COLO668 (cell line): ENCODE measurements around the gene GLA.

Experiments used
- DNase-seq: peaks from one replicate; lab custom pipeline; 2025; ENCODE audit not compliant: unreplicated experiment; lab: John Stamatoyannopoulos, UW

Gene GLA

DNA sequence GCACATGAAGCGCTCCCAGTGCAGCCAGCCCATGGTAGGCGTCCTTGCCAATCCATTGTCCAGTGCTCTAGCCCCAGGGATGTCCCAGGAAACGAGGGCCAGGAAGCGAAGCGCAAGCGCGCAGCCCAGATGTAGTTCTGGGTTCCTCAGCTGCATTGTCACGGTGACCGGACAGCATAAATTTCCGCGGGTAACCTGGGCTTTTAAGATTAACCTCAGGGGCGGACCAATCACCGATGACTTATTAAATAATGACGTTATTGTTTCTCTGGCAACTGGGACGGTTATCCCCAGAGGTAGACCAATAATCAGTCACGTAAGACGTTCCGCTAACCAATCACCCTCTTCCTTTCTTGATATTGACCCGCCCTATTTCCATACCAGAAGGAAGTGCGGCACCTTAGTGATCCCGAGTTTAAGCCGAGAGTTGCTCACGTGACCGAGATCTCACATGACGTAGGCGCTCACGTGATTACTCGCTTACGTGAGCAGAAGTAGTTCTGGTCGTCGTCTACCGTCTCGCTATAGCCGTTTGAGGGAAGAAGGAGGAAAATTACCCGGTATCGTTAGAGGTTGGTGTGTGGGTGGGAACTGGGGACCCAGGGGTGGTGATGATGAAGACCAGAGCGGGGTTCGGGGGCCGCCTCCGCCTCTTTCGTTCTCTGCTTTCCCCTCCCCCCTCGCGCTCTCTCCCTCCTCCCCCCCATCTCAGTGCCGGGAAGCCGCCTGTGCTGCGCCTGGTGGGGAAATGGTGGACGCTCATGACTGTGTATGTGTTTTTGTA, at the start of gene GLA, which contains the start of gene HNRNPH2:
TSS of gene GLA (minus strand) at position 178 of the 784 bp plus-strand sequence. CDS start at position 156, 22 bp downstream.
TSS of gene HNRNPH2 (plus strand) at position 475 of the 784 bp plus-strand sequence. CDS start 3,767 bp downstream, outside the sequence.
- peak; percentile 89 for DNase-seq

DNA sequence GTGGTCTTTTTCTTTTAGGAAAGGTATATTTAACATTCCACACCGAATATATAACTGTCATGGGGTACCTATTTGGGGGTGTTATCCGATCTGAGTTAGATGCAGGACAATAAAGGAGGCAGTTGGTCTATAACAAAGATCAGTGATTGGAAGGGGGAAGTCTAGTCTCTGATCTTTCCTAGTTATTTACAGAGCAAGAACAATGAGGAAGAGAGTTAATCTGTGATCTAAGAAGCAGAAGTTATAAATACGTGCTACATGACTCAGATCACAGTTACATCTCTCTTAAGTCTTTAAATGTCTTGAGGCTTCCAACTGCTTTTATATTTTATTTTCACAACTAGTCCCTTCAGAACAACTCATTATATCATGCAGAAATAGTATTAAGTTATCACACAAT, 44.3 kb upstream of the GLA start:
- no peak for DNase-seq

DNA sequence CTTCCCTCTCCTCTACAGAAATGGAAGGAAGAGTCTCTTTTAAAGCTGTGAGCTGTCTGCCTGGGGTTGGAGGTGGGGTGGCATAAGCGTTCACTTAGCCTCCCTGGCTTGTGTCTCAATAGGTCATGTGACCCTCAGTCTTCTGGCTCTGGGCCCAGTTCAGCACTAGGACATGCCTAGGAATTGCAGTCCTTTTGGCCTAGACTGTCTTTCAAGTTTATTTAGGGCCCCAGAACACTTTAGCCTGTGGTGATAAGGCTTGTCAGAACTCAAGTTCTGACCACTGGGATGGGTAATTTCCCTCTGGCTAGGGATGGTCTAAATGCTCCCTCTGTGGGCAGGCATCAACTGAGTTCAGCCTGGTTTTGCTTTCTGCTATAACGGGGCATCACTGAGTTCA, 43.2 kb upstream of the GLA start:
- no peak for DNase-seq

DNA sequence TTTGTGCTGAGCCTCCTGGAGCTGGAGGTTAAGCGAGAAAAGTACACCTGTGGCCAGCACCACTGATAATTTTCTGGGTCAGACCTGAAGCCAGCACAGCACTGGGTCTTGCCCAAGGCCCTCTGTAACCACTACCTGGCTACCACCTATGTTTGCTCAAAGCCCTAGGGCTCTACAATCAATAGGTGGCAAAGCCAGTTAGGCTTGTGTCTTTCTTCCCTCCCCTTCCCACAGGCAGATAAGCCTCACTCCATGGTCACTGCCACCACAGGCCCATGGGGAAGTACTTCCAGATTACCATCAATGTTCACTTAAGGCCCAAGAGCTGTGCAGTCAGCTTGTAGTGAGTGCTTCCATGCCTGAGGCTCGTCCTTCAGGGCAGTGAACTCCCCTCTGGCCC, 42.4 kb upstream of the GLA start:
- no peak for DNase-seq

GRCh38 chrX:101449279-101449678, 41.6 kb upstream of the GLA start:
- DNase-seq: no peak

DNA sequence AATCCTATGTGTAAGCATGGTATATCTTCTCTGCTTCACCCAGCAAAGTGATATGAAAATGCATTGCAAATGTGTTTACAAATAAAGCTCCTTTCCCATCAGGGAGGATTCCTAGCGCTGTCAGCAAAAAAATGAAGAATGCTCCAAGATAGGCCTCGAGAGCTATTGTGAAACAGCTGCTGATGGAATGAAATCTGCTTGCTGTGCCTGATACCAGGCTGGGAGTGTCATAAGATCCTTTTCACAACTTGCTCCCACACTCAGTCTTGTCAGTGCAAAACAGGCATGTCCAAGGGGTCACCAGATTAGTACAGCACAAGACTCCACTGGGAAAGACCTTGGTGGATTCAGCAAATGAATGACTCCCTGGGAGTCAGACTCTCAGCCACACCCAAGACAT, 34.4 kb upstream of the GLA start:
- DNase-seq: no peak

- no peak for DNase-seq
Observed at GRCh38 chrX:101430457-101431078, 22.8 kb upstream of the GLA start.

DNA sequence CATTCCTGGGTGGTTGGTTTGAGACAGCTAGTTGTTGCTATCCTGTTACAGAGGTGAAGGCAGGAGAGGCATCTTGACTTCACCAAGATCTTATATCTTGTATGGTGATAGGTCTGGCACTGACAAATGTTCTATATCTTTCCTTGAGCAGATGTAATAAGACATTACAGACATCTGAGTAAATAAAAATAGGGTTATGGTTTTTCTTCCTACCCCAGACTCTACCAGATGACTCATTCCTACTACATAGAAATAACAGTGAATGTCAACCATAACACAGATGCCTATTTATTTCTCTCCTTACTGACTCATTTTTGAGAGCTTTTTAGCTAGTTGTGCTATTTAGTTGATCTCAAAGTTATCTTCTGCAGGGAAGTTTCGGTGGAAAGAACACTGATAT, 22.2 kb upstream of the GLA start:
- DNase-seq: no peak

GRCh38 chrX:101427954-101428353, 20.2 kb upstream of the GLA start:
- DNase-seq: no peak

DNA sequence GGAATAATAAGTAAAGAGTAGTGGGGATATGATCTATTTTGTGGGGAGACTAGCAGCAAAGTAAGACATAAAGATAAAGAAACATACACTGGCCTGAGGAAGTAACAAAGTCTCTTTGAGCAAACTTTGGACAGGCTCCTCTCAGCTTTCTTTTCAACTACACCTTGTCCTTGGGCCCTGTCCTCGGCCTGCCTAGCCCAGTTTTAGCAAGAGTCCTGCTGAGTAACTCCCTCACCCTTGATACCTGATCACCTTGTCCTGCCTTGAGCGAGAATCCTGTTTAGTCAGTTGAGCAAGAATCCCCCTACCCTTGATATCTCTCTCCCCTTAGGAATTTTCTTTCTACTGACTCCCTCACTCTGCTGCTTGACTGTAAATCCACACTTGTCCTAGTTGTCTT, 11.8 kb upstream of the GLA start:
- DNase-seq: no peak

DNA sequence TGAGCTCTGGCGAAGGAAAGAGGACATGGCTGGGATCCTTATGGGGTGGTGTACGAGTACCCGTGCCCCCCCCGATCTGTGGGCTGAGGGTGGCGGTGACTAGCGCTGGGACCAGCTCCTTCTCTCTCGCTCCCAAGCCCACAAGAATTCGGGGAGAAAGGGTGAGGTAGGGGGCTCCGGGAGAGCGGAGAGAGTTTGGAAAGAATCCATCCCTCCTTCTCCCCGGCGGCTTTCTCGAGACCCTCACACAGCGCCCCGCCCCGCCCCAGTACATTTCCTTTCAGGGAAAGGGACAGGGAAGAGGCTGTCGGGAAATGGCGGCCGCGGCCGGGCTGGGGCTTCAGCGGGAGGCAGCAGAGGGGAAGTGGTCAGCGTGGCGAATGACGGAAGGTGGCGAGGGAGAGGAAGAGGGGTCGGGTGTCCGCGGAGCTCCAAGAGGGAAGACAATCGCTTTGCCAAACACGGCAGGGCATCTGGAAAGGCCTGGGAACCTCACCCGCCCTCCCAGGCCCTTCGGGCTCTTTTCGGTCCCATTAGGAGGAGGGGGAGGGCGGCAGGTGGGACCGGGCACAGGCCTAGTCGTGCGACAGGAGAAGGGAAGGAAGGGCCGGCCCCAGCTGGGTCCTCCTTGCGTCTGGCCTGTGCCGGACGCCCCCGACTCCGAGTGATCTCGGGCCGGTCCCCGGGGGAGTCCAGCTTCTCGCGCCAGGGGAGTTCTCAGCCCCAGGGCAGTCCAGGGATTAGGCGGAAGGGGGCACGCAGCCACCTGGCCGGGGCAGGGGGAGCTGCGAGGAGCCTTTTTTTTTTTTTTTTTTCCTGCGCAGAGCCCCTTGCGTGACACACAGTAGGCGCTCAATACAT, 10.5 kb upstream of the GLA start:
- peak; percentile 60 for DNase-seq

DNA sequence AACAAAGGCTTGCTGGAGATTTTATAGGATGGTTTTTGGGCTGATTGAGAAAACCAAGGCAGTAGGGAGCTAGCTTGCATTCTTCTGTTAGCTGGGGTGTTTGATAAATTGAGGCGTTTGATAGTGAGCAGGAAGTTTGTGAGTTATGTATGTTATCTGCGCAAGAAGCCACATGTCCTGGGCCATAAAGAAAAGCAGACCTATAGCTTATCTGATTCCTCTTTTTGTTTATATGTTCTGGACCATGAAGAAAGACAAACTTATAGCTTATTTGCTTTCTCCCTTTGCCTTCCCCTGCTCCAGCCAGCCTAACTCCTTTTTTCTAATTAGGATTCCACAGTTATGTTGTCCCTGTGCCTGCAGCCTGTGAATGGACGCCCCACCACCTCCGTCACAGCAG, 9.5 kb upstream of the GLA start:
- no peak for DNase-seq

- no peak for DNase-seq
Observed at GRCh38 chrX:101416691-101417090, 9.0 kb upstream of the GLA start.

DNA sequence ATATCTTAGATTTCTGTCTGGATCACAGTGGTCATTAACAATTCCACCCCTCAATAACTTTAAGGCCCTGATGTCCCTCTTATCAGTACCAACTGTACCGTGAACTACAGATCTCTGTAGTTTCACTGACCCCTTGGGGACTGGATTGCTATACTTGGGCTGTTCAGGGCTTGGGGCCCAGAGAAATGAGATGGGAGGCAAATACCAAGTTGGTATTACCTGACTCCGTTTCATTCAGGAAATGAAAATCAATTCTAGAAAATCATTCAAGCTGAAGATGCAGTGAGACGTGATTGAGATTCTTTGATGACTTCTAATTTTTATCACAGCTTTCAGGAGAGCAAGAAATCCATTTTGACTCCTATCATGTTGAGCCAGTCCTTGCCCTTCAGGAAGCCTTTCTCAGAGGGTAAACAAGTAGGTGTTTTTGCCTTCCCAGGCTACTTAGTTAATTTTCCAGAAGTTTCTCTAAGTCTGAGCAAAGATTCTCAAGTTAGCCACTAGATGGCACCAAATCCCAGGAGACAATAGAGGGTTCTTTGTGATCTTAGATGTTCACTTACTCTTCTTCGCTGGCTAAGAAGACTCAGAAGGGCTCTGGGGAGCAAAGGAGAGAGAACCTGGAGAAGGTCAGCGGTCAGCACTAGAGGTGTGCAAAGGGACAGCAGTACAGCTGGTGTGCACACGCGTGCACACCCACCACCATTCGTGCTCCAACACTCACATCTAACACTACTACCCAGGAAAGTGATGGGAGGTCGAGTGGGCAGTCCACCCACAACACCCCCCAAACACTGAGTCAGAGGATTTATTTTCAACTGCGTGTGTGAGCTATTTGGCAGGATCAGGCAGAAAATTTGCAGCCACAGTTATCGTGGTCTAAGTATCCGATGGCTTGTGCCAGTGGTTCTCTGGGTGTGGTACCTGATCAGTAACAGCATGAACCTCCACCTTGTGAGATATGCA, 7.7 kb upstream of the GLA start:
- peak; percentile 16 for DNase-seq

DNA sequence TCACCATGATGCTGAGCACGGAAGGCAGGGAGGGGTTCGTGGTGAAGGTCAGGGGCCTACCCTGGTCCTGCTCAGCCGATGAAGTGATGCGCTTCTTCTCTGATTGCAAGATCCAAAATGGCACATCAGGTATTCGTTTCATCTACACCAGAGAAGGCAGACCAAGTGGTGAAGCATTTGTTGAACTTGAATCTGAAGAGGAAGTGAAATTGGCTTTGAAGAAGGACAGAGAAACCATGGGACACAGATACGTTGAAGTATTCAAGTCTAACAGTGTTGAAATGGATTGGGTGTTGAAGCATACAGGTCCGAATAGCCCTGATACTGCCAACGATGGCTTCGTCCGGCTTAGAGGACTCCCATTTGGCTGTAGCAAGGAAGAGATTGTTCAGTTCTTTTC, 4.3 kb upstream of the GLA start:
- DNase-seq: no peak

- DNase-seq: no peak
Observed at GRCh38 chrX:101410461-101410860, 2.7 kb upstream of the GLA start.

GRCh38 chrX:101409043-101409442, 1.3 kb upstream of the GLA start:
- DNase-seq: no peak

GRCh38 chrX:101408532-101408841, 762 bp upstream of the GLA start:
- no peak for DNase-seq

GRCh38 chrX:101407167-101407747, 468 bp downstream of the GLA start:
- no peak for DNase-seq

- DNase-seq: no peak
Observed at GRCh38 chrX:101399825-101400224, 7.9 kb downstream of the GLA start.
